ENCODE data around the gene TCEA3. TPM values are rescaled to one million over a fixed set of nuclear protein-coding genes. Genes with fewer than 3 reads are reported as not detected.

The TCEA3 gene
- polyA plus RNA-seq, 1 donor (not counting 4 experiments of a cell fraction or from before 2014, with no cell fraction given): 0.38 TPM

DNA sequence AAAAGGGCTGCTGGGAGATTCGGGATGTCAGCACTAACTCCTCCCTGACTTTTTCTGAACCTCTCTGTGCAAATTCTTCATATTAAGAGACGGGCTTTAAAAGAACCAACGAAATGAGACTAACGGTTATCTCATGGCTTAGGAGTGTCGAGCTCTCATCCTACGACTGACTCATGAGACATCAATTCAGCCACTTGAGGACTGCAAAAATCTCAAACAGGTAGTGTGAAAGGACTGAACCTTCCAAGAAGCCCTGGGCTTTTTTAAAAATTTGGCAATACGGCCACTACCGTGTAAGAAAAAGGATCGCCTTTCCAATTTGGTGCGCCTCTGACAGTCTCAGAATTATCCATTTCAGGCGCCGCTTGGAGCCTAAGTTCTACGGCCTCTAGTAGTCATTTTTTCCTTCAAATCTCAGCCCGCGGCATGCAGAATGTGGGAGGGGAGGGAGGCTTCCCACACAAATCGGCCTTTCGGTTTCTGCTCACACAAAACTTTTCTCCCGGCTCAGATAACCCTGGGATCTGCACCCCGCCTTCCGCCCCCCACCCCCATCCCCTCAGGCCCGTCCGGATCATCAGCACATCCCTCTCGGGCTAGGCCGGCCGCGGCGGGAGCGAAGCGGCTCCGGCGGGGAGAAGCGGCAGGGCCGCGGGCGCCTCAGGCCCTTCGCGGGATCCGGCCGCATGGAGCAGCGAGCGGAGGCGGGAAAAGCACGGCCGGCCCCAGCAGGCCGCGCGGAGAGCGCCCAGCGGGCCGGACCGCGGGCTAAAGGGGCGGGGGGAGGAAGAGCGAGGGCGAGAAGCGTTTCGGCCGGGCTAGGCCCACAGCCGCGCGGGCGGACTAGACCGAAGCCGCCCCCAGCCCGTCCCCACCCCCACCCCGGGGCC lies 81.1 kb downstream of the TCEA3 start:
- Histone ChIP-seq H3K27ac (ENCODE audit: control insufficient read depth, insufficient read depth, low read length) (peak overlapping the region; percentile 91), H3K9me3 (ENCODE audit: control insufficient read depth, low read depth, low read length) (no peaks in the 10 kb centered on the region), H3K9me1 (ENCODE audit: control insufficient read depth, extremely low read depth, insufficient read depth, low read length) (no peaks in the 10 kb centered on the region), H3K4me3 (ENCODE audit: control insufficient read depth in 2 of 3, extremely low read depth in 1 of 3, insufficient read depth in 2 of 3, low read depth in 1 of 3, low read length in 3 of 3) (peak overlapping the region; percentile 56 to 98 (median 81)), H3K36me3 (ENCODE audit: control insufficient read depth in 2 of 2, extremely low read depth in 1 of 2, insufficient read depth in 2 of 2, low read length in 2 of 2) (peaks cover 0 to 3% of the 10 kb centered on the region in 2 experiments), H3K9ac (ENCODE audit: control insufficient read depth, extremely low read depth, insufficient read depth, low read length) (peak overlapping the region; percentile 94), H3K4me1 (ENCODE audit: control insufficient read depth, extremely low read depth, insufficient read depth, low read length) (peaks cover 21% of the 10 kb centered on the region), H3K27me3 (ENCODE audit: control insufficient read depth, extremely low read depth, insufficient read depth, low read length) (no peaks in the 10 kb centered on the region), H3K79me2 (ENCODE audit: control insufficient read depth, insufficient read depth, low read length) (peaks cover 56% of the 10 kb centered on the region), H4K20me1 (ENCODE audit: control insufficient read depth, extremely low read depth, insufficient read depth, low read length) (peaks cover 29% of the 10 kb centered on the region), H3K4me2 (ENCODE audit: control insufficient read depth, extremely low read depth, insufficient read depth, low read depth, low read length) (peak overlapping the region; percentile 88), H2AFZ (ENCODE audit: control insufficient read depth, low read length) (no peak overlapping the region)
- TF ChIP-seq, protein P1, sequence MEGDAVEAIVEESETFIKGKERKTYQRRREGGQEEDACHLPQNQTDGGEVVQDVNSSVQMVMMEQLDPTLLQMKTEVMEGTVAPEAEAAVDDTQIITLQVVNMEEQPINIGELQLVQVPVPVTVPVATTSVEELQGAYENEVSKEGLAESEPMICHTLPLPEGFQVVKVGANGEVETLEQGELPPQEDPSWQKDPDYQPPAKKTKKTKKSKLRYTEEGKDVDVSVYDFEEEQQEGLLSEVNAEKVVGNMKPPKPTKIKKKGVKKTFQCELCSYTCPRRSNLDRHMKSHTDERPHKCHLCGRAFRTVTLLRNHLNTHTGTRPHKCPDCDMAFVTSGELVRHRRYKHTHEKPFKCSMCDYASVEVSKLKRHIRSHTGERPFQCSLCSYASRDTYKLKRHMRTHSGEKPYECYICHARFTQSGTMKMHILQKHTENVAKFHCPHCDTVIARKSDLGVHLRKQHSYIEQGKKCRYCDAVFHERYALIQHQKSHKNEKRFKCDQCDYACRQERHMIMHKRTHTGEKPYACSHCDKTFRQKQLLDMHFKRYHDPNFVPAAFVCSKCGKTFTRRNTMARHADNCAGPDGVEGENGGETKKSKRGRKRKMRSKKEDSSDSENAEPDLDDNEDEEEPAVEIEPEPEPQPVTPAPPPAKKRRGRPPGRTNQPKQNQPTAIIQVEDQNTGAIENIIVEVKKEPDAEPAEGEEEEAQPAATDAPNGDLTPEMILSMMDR (optimal IDR thresholded peaks at IDR 0.05 in 1 of 3, IDR thresholded peaks at IDR 0.05 in 1 of 3, conservative IDR thresholded peaks at IDR 0.05 in 1 of 3; ENCODE audit: extremely low read depth in 1 of 3, insufficient read depth in 2 of 3, low read length in 3 of 3): no peak
- TF ChIP-seq EZH2 (IDR thresholded peaks at IDR 0.05; ENCODE audit: low read length): no peak
- DNase-seq (ENCODE audit: low read depth, low spot score): no peak
- dilution Hi-C loops (cut with MboI; ENCODE audit: extremely low pct_ligation_motif_present, low sequenced_read_pairs): no loop called here
- FAIRE-seq: peak; percentile 36

DNA sequence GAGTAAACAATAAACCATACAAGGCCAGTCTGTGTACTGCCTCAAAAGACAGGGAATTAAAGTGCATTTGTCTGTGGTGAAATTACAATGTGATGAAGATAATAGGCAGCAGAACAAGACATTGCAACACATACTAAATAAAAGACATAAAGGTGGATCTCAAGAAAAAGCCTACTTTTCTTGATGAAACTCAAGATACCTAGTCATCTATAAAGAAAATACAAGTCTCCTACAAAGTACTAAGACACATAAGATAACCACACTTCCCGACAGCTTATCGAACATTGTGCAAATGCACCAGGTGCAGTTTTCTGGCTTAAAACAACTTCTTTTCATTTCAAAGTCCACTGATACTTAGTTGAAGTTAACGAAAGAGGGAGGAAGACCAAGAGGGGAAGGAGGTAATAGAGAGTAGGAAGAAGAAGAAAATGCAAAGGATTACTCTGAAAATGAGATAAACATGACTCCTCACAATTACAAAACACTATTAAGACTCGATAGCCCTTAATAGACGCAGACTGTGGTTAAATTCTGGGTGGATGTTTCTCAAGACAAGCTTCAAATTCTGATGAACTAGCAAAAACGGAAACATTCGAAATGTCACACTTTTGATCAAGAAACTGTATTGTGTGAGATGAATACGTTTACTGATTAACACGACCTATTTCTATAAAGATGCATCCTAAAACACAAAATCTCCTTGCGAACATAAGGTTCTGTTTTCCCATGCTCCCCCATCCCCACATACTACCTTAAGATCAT lies 82.4 kb downstream of the TCEA3 start:
- dilution Hi-C loops (cut with MboI; ENCODE audit: extremely low pct_ligation_motif_present, low sequenced_read_pairs): no loop called here
- no peaks in the 10 kb centered on the region for H3K9me1 ChIP-seq (ENCODE audit: control insufficient read depth, extremely low read depth, insufficient read depth, low read length)

More for the DNA sequence above, 82.4 kb downstream of the TCEA3 start:
- Histone ChIP-seq H4K20me1 (ENCODE audit: control insufficient read depth, extremely low read depth, insufficient read depth, low read length) (peaks cover 34% of the 10 kb centered on the region), H3K4me1 (ENCODE audit: control insufficient read depth, extremely low read depth, insufficient read depth, low read length) (peaks cover 21% of the 10 kb centered on the region), H3K27ac (ENCODE audit: control insufficient read depth, insufficient read depth, low read length) (peak overlapping the region; percentile 91), H3K4me2 (ENCODE audit: control insufficient read depth, extremely low read depth, insufficient read depth, low read depth, low read length) (peak overlapping the region; percentile 88), H3K36me3 (ENCODE audit: control insufficient read depth in 2 of 2, extremely low read depth in 1 of 2, insufficient read depth in 2 of 2, low read length in 2 of 2) (peaks cover 0 to 11% of the 10 kb centered on the region in 2 experiments), H3K4me3 (ENCODE audit: control insufficient read depth in 2 of 3, extremely low read depth in 1 of 3, insufficient read depth in 2 of 3, low read depth in 1 of 3, low read length in 3 of 3) (peak overlapping the region; percentile 56 to 98 (median 81)), H3K79me2 (ENCODE audit: control insufficient read depth, insufficient read depth, low read length) (peaks cover 69% of the 10 kb centered on the region), H3K9me3 (ENCODE audit: control insufficient read depth, low read depth, low read length) (no peaks in the 10 kb centered on the region), H2AFZ (ENCODE audit: control insufficient read depth, low read length) (no peak overlapping the region), H3K9ac (ENCODE audit: control insufficient read depth, extremely low read depth, insufficient read depth, low read length) (peak overlapping the region; percentile 94), H3K27me3 (ENCODE audit: control insufficient read depth, extremely low read depth, insufficient read depth, low read length) (no peaks in the 10 kb centered on the region)
- DNase-seq (ENCODE audit: low read depth, low spot score) (no peak), FAIRE-seq (no peak)
- TF ChIP-seq, protein P1 (optimal IDR thresholded peaks at IDR 0.05 in 1 of 3, IDR thresholded peaks at IDR 0.05 in 1 of 3, conservative IDR thresholded peaks at IDR 0.05 in 1 of 3; ENCODE audit: extremely low read depth in 1 of 3, insufficient read depth in 2 of 3, low read length in 3 of 3): no peak
- no peak for TF ChIP-seq EZH2 (IDR thresholded peaks at IDR 0.05; ENCODE audit: low read length)

Measured in keratinocyte (primary cell).